ENCODE measurements around the gene RAMACL.
"Not testable (repeated sequence)": the region's sequence is repeated elsewhere in the genome, so short reads cannot be mapped to it uniquely, and the experiment has no call there.

The RAMACL gene

DNA sequence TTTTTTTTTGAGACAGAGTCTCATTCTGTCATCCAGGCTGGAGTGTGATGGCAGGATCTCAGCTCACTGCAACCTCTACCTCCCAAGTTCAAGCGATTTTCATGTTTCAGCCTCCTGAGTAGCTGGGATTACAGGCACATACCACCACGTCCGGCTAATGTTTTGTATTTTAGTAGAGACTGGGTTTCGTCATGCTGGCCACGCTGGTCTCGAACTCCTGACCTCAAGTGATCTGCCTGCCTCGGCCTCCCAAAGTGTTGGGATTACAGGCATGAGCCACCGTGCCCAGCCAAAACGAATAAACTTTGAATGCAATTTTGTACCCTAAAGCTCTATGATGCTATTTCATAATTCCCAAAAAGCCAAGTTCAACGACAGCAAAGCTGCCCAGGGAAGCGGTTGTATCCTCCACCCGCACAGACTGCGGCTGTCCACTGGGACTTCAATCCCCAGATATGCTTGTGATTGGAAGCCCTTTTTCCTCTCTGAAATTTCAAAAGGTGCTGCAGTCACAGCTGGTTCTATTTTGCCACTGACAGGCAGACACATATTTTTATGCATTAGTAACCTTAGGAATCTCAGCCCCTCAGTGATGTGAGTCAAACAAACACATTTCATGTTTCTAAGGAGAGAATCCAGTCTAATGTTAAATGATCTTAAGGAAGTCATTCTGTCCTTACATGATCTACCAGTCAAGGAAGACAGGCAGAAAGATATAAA lies 8.7 kb upstream of the RAMACL start:
- peak; percentile 84 for DNase-seq (ENCODE audit: low read depth)

DNA sequence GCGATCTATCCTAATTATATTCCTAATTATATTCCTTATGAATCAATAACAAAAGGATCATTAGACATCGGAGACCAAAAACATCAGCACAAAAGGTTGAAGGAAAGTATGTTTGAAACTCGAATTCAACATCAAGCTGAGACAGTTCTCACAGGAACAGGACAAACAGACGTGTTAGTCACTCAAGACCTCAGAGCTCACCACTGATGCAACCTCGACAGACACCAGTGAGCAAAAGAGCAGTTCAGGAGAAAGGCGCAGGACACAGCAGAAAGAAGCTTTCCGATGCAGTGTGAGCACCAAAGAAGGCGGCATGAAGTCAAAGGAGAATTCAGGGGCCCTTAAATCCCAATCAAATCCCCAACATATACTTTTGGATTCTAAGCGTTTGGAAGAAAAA lies 6.3 kb upstream of the RAMACL start:
- DNase-seq (ENCODE audit: low read depth): no peak

DNA sequence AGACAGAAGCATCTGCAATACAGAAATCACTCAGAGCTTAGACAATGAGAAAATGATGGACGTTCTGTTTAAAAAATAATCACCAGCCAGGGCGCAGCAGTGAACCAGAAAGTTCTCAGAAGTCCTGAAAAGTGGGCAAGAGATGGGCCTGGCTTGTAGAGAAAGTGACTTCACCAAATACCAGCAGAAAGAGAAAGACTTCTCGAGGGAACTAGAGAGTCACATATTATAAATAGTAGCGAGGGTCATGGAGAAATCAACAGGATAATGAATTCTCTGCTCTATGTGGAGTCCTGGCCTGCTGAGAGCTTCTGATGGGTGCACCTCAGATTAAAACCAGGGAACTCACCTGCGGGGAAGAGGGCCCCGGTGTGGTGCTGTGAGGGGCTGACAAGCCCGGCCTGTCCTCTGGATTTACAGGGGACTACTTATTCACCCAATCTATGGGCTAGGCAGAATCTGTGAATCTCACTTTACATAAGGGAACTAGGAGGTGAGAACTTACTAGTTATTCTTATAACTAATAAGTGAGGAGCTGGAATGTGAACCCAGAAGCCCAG lies 5.6 kb upstream of the RAMACL start:
- no peak for DNase-seq (ENCODE audit: low read depth)

DNA sequence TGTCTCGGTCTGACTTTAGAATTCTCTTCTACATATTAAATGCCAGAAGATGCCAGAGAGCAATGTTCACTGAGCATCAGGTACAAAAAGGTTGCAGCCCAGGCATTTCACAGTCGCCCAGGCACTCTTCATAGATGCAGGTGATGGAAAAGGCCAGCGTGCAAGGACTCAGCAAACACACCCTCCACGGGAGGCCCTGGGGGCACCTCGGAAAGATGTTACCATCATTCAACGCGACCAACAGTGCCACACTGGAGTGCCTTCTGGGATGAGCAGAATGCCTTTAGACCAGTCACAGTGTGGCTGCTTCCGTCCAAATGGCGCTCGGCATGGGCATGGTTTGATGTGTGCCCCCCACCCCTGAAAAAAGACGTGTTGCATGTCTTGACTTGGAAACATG lies 4.5 kb upstream of the RAMACL start:
- DNase-seq (ENCODE audit: low read depth): no peak

DNA sequence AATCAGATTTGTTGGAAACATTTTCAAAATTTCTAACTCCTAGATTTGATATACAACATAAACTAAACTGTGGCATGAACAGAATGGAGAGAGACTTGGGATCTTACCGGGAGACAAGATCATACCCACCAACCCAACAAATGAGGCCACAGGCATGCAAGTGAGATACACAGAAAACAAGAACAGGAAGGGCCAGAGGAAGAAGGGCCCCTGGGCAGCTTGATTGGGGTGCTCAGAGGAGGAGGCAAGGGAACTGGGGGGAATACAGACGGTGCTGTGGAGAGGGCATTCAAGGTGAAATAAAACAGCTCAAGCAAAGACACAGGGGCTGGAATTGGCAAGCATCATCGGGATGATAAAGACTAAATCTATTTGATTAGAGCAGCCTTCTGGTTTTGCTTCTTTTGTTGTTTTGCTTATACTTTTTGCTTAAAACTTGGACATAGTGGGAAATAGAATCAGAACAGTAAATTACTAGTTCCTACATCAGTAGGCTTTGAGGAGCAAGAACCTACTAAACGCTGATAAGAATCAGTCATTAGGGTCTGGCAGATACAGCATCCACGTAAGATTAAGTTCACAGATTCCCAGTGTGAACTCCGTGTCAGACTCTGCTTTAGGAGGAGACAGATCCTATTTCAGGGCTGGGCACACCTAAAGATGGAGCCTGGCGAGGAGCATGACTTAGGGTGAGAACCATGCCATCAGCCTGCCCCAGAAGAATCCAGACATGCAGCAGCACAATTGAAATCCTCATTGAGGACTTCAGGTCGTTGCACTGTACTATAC lies 3.5 kb upstream of the RAMACL start:
- DNase-seq (ENCODE audit: low read depth): no peak

DNA sequence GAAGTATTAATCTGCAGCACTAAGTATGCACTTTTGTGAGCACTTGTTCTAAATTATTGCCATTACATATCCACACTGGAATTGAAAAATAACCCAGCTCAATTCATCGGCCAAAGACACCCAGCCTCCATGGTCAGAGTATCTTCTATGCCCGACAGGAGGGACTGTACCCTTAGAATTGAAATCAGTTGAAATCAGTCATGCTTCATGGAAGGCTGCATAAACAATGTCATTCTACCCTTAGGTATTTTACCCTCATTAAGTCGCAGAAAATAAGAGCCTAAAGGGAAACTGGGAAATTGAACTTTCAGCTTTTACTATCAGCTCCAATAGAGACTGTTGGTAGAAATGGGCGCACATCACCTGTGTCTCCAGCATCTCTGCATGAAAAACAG lies 2.9 kb upstream of the RAMACL start:
- no peak for DNase-seq (ENCODE audit: low read depth)

DNA sequence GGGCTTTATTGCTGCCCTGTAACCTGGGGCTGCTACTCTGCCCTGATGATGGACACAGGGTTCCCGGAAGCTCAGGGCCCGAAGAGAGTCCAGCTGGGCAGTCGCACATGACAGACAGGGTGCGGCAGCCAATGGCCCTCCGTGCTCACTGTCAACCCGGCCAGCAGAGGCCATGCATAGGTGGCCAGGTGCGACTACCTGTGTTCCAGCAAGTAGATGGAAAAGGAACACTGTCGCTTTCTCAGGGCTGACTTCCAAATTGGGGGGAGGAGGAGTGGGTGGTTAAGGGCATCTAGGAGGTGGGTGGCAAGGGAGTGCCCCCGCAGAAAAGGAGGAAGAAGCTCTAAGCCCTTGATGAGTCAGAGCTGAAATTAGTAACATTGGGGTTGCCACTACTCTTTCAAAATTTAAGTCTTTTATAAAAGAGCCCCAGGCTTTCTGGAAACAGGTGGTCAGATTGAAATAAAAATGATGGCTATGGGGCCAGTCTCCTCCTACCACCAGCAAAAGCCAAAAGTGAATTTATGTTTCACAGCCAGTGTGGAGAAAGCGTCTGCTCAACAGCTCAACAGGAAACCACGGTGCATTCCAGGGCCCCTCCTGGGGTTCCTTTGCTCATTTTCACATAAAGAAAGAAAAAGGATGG lies 2.3 kb upstream of the RAMACL start:
- DNase-seq (ENCODE audit: low read depth): no peak

DNA sequence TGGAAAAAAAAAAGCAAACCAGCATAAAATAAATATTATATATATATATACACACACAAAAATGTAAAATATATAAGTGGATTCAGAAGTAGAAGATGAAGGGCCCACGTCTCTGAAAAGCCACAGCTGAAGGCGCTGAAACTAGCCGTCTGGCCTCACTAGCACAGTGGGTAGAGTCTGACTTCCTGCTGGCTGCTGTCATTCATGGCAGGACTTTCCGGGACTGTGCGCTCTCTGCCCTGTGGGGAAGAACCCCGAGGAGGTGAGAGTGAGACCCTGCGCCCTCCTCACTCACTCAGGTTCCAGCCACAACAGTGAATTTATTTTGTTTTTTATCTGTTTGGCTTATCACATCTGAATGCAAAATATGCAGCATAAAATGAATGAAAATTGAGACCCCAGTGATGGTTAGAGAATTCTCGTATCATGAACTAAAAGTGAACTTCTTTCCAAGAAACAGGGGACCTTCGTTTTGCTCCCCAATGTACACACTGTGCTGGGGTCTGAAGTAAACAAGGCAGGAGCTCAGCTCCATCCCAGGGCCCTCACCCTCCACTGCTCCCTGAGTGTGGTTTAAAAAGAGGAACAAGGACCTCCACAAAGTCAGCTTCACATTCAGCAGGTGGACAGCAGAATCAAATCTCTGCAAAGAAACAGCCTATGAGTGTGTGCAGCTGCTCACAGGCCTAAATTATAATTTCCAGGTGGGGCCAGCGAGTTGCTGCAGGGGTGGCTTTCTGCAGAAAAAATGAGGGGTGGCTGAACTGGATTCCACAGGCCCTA lies 1.3 kb upstream of the RAMACL start:
- DNase-seq (ENCODE audit: low read depth): no peak

DNA sequence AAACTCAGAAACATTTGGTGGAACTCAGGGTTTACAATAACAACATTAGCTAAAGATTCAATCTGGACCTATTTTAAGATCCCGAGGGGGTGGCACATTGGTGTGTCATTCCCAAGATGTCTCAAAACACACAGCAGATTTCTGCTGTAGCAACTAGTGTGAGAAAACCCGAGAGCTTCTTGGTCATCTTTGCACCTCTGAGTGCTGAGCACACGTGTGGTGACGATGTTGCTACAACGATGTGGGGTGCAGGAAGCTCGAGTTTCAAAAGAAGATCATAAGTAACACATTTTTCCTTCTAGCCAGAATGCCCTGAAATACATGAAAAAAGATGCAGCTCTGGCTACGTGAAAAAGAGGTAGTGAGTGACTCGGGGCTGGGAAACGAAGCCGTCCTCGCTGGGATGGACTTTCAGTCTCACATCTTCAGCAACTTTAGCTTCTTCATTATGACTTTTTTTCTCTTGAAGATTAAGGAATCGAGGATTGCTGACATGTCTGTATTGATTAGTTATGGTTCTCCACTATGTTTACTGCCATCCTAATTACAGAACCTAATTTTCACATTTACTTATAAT lies 1.5 kb downstream of the RAMACL start:
- DNase-seq (ENCODE audit: low read depth): no peak

DNA sequence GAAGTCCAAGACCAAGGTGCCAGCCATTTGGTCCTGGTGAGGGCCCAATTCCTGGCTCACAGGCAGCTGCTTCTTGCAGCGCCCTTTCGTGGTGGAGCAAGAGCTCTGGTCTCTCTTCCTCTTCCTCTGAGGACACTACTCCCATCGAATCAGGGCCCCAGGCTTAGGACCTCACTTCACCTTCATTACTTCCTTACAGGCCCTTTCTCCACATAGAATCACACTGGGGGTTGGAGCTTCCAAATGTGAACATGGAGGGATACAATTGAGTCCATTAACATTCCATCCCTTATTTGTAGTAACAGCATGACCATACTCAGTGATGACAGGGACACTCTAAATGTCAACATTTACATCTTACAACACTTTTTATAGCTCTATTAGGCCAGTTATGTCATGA lies 2.3 kb downstream of the RAMACL start:
- no peak for DNase-seq (ENCODE audit: low read depth)

DNA sequence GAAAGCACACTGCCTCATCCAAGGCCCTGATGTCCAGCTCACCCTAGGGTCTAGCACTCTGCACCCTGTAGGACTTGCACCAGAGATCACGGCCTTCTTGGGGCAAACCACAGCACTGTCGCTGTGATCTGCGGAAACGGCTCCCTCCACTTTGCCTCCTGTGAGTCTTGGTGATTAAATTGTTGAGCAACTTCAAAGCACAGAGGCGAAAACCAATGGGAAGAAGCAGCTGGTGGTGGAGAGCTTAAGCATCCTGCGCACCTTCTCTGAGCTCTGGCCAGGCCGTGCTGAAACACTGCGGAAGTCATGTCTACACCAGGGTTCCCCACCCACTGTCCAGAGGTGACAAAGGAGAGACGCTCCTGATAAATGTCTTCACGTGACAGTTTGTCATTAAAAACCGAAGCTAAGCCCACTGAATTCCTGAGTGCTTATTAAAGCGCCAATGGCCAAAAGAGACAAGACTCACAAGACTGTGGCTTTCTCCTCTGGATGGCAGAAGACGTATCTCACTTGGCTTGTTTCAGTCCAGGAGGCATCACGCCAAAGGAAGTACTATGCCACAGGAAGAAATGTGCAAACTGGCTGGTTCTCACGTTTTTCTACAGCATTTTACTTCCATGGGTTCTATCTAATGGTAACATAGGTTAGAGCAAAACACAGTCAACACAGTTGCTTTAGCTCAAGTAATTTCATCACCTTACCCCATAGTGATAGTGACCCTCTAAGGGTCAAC lies 3.1 kb downstream of the RAMACL start:
- no peak for DNase-seq (ENCODE audit: low read depth)

DNA sequence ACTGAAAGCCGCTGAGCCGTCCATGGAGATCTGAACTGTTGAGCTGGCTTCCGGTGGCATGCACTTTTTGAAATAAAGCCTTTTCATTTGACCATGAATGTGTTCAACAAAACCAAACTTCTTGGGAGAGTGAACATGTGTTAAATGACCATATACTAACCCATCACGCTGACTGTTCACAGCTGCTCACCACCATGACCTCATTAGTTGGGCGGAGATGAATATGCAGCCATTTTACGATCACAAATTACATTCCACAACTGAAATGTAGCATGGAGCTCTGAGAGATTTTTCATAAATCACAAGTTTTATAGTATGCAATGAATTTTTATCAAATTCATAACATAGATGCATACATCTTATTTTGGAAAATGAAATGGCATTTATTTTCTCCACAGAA lies 4.2 kb downstream of the RAMACL start:
- DNase-seq (ENCODE audit: low read depth): no peak

DNA sequence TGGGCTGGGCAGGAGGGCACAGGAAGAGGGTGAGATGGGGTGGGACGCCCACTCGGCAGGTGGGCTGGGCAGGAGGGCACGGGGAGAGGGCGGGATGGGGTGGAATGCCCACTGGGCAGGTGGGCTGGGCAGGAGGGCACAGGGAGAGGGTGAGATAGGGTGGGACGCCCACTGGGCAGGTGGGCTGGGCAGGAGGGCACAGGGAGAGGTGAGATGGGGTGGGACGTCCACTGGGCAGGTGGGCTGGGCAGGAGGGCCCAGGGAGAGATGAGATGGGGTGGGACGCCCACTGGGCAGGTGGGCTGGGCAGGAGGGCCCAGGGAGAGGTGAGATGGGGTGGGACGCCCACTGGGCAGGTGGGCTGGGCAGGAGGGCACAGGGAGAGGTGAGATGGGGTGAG lies 4.7 kb downstream of the RAMACL start:
- DNase-seq (ENCODE audit: low read depth): not testable (repeated sequence)

DNA sequence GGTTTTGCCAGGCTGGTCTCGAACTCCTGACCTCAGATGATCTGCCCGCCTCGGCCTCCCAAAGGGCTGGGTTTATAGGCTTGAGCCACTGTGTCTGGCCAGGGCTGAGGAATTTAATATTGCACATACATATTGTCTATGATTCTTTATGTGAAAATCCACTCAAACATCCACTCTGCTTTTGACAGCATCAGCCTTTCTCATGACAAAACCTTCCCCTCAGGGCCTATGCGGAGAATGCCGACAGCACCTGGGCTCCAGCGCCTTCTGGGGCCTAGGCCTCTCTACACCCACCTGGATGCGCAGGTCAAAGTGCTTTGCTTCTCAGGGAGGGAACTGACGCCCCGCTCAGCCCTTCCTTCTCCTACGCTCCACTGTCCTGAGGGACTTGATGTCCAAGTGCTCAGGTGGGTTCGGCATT lies 5.4 kb downstream of the RAMACL start:
- no peak for DNase-seq (ENCODE audit: low read depth)

DNA sequence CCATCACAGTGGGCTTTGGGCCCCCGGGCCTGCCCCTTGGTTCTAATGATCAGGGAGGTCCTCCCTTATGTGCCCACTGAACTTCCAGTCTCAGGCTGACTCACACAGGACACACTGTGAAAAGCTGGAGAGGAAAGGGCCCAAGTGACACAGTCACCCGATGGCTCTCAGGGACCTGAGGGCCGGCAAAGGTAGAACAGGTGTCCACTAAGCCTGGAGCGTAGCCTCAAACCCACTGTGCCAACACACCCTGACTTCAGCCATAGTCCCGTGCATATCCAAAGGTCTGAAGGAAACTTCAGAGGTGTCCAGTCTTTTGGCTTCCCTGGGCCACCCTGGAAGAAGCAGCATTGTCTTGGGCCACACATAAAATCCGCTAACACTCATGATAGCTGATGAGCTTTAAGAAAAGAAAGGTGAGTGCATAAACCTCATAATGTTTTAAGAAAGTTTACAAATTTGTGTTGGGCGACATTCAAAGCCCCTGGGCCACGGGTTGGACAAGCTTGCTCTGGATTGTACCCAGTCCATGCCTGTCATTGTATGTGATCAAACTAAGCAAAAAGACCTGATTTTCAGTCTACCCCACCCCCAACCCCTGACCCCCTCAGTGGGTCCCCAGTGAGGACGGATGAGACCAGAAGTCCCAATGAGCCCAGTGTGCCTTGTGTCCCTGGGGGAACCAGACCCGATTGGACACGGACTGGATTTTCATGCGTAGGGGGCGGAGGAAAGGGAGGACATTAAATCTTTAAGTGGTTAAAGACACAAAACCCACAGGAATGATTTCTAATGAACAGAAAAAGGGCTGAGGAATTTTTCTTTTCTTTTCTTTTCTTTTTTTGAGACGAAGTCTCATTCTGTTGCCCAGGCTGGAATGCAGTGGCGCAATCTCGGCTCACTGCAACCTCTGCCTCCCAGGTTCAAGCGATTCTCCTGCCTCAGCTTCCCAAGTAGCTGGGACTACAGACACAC lies 6.1 kb downstream of the RAMACL start:
- no peak for DNase-seq (ENCODE audit: low read depth)

DNA sequence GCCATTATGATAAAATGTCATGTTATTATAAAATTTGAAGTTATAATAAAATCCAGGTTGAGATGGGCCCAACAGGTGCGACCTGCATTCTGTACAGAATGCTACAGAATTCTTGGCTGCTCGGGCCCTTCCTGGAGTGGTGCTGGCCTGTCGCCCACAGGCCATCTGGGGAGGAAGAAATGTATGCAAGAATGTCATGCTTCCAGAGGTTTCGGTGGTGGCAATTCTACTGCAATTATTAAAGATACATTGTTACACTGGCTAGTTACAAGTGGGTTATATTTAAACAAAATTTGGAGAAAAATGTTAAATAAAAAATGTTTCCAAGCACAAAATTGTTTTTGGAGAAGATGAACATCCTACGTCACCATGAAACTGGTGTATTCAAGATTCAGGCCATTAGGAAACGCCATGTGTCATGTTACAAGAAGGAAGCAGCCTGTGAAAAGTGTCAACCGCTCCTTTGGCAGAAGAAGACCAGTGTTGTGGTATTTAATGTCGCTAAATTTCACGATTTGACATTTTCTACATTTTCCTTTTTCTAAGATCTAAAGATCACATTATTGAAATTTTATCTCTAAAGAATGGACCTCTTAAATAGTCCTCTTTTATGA lies 7.1 kb downstream of the RAMACL start:
- DNase-seq (ENCODE audit: low read depth): no peak

DNA sequence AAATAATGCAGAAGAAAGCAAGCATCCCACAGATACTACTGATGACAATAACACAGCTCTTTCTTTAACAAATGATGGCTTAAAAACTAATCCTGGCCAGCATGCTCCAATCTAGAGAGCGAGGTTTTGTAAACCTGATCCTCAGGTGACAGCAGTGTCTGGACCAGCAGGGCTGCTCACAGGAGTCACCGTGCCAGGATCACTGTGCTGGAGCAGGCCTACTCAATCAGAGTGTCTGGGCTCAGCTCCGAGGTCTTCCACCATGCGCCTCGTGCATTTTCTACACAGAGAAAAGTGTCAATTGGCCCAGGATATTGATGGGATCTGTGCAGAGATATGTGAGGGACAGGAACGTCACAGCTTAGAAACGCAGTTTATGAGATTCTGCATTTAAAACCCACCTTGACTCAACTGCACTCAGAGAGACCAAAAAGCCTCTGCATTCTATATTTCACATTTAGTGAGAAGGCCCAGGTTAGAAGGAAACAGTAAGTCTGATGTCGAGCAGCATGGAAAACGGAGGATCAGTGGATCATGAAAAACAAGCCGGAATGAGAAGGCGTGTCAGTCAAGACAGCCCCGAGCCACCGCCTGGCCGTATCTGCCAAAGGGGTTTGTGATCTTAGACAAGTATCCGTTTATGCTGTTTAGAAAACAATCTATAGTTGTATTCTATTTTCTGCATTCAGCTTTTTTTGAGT lies 7.8 kb downstream of the RAMACL start:
- no peak for DNase-seq (ENCODE audit: low read depth)

DNA sequence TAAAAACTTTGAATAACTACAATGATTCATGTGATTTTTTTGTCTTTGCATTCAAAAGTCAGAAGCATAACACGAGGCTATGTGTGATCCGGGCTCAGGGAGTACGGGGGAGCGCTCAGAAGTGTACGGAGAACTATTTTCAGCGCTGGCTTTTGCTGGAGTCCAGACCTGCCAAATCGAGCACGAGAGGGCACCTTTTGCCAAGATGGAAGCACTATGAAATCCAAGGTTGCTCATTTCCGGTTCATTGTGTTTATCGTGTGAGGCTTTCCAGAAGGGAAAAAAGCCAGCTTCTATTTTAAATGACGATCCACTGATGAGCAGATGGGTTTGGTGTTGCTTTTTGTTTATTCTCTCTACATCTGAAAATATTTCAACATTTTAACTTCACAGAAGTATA lies 11.3 kb downstream of the RAMACL start:
- no peak for DNase-seq (ENCODE audit: low read depth)

Data from GM04503 (cell line).